PC-3 (cell line): ENCODE data around the gene VPS9D1. TPM values are rescaled to one million over a fixed set of nuclear protein-coding genes. Genes with fewer than 3 reads are reported as not detected.
"Not testable (repeated sequence)": the region's sequence is repeated elsewhere in the genome, so short reads cannot be mapped to it uniquely, and the experiment has no call there.

ENCODE experiments used
- ATAC-seq: fragments of 200-7000 bp; cut with Tn5 transposase; 2 replicates; pipeline ENCODE4 v1.9.1; 2020; ENCODE audit warnings: mild to moderate bottlenecking, moderate library complexity
- BruUV-seq: library from RNA; stranded (reverse); fragments of 400-500 nt; replicated peaks from 2 replicates; lab custom pipeline; 2021; lab: Mats Ljungman, UMichigan
- CTCF ChIA-PET: fragments of 300-600 bp; sonication (Branson Sonifier 250); formaldehyde crosslinking; loops from one replicate; lab custom pipeline; 2022; ENCODE audit warnings: antibody characterized with exemption; lab: Charles Lee
- POLR2A ChIA-PET: fragments of 300-600 bp; sonication (Branson Sonifier 250); formaldehyde crosslinking; loops from one replicate; lab custom pipeline; 2022; ENCODE audit warnings: antibody characterized with exemption; ENCODE audit not compliant: unreplicated experiment; lab: Charles Lee
- DNase-seq: peaks from one replicate; pipeline ENCODE4 v3.0.0-alpha.2; 2015
- H2AFZ ChIP-seq: fragments of 300-600 bp; sonication (generic); 2 replicates; pipeline ENCODE4 v1.6.0; 2016; ENCODE audit warnings: antibody characterized with exemption, low read length
- H3F3A ChIP-seq: fragments of 300-600 bp; sonication (generic); one replicate; pipeline ENCODE4 v1.6.0; 2017; ENCODE audit warnings: antibody characterized with exemption, low read length, control low read depth, mild to moderate bottlenecking; ENCODE audit not compliant: unreplicated experiment
- H3K27ac ChIP-seq: fragments of 300-600 bp; sonication (generic); 2 replicates; pipeline ENCODE4 v1.5.1; 2016; ENCODE audit warnings: mild to moderate bottlenecking, low read length
- H3K27me3 ChIP-seq: fragments of 300-600 bp; sonication (generic); 2 replicates; pipeline ENCODE4 v1.6.1; 2016; ENCODE audit warnings: low read length, mixed read lengths
- H3K36me3 ChIP-seq: fragments of 300-600 bp; sonication (generic); 2 replicates; pipeline ENCODE4 v1.6.1; 2016; ENCODE audit warnings: low read depth, mixed run types, low read length, mixed read lengths
- H3K4me1 ChIP-seq: fragments of 300-600 bp; sonication (generic); 2 replicates; pipeline ENCODE4 v1.5.1; 2016; ENCODE audit warnings: low read length; ENCODE audit not compliant: insufficient read depth
- H3K4me2 ChIP-seq: fragments of 300-600 bp; sonication (generic); 2 replicates; pipeline ENCODE4 v1.6.0; 2016; ENCODE audit warnings: low read length
- H3K4me3 ChIP-seq: fragments of 300-600 bp; sonication (generic); 2 replicates; pipeline ENCODE4 v1.5.1; 2016; ENCODE audit warnings: mild to moderate bottlenecking, low read length, mixed read lengths
- H3K79me2 ChIP-seq: fragments of 300-600 bp; sonication (generic); 2 replicates; pipeline ENCODE4 v1.6.1; 2017; ENCODE audit warnings: low read length, mixed read lengths
- H3K9ac ChIP-seq: fragments of 300-600 bp; sonication (generic); 2 replicates; pipeline ENCODE4 v1.6.0; 2016; ENCODE audit warnings: mild to moderate bottlenecking, low read length
- H3K9me2 ChIP-seq: fragments of 300-600 bp; sonication (generic); replicated peaks from 2 replicates; pipeline ENCODE4 v1.6.1; 2016; ENCODE audit warnings: mixed run types, low read length, mixed read lengths
- H3K9me3 ChIP-seq: fragments of 300-600 bp; sonication (generic); 2 replicates; pipeline ENCODE4 v1.6.1; 2016; ENCODE audit warnings: low read length, mixed read lengths
- H4K20me1 ChIP-seq: fragments of 300-600 bp; sonication (generic); 2 replicates; pipeline ENCODE4 v1.6.1; 2016; ENCODE audit warnings: low read length, mixed read lengths
- CTCF ChIP-seq: fragments of 300-600 bp; sonication (generic); conservative IDR thresholded peaks from 2 replicates; pipeline ENCODE4 v1.5.1; 2017; ENCODE audit warnings: antibody characterized with exemption, low read depth, mild to moderate bottlenecking, low read length
- EZH2 ChIP-seq: fragments of 300-600 bp; sonication (generic); IDR thresholded peaks from one replicate; pipeline ENCODE4 v1.6.1; 2017; ENCODE audit warnings: antibody characterized with exemption, mild to moderate bottlenecking, low read length; ENCODE audit not compliant: unreplicated experiment
- EZH2phosphoT487 ChIP-seq: fragments of 300-600 bp; sonication (generic); IDR thresholded peaks from 2 replicates; pipeline ENCODE4 v1.6.1; 2018; ENCODE audit warnings: mild to moderate bottlenecking, antibody characterized with exemption, low read length, borderline replicate concordance
- intact Hi-C: fragments of 100-400 bp; cut with micrococcal nuclease; formaldehyde crosslinking; loops from 2 replicates; pipeline ENCODE4 v1.9.0; 2023
- total RNA-seq: library from RNA; depleted of rRNA; stranded (reverse); fragments of >200 nt; gene quantifications from 2 replicates; pipeline ENCODE4 v1.2.3, GENCODE V29; 2014

Gene VPS9D1
- total RNA-seq, 1 experiment from 2014 or later = 4.4 TPM

DNA sequence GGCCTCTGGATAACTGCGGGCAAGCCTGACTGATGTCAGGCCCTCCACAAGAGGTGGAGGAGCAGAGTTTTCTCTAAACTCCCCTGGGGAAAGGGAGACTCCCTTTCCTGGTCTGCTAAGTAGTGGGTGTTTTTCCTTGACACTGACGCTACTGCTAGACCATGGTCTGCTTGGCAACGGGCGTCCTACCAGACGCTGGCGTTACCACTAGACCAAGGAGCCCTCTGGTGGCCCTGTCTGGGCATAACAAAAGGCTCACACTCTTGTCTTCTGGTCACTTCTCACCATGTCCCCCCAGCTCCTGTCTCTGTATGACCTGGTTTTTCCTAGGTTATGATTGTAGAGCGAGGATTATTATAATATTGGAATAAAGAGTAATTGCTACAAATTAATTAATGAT is 53.7 kb downstream of the VPS9D1 start:
- H3K4me2 ChIP-seq, ATAC-seq, intact Hi-C loops, H2AFZ ChIP-seq, H3K36me3 ChIP-seq, H4K20me1 ChIP-seq, H3K27me3 ChIP-seq, H3K27ac ChIP-seq, POLR2A ChIA-PET, BruUV-seq, H3K9me2 ChIP-seq, H3K9me3 ChIP-seq, H3K9ac ChIP-seq, H3K79me2 ChIP-seq, H3K4me3 ChIP-seq, H3K4me1 ChIP-seq, H3F3A ChIP-seq: not testable (repeated sequence)
- TF ChIP-seq CTCF = peak; percentile 29; the same call in 1 of the 2 replicates
- peak; percentile 39 for DNase-seq
- CTCF ChIA-PET = interaction anchor here (0.6 kb wide), 1 partner anchor 343 kb away, joined by 3 read pairs; no protein-coding TSS in a partner anchor

DNA sequence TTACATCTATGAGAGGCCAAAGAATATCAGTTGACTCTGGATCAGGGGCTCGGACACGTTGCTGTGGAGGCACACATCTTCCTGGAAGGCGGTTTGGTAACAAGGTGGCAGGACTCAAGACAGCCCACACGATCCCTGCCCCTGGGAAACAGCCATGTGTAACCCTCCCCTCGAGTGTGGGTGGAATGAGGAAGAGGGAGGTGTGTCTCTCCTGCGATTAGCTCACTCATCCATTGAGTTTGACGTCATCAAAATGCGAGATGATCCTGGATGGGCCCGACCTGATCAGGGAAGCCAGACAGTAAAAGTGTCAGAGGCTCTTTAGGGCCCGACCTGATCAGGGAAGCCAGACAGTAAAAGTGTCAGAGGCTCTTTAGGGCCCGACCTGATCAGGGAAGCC is 56.5 kb downstream of the VPS9D1 start:
- peaks cover 10% of the 10 kb centered on the region for H3K79me2 ChIP-seq
- H3K9me3 ChIP-seq, H3K9ac ChIP-seq, ATAC-seq, H3K4me2 ChIP-seq, H3F3A ChIP-seq, H3K4me1 ChIP-seq, H4K20me1 ChIP-seq, BruUV-seq, H3K27me3 ChIP-seq, H3K9me2 ChIP-seq, H3K27ac ChIP-seq, intact Hi-C loops, DNase-seq, H3K4me3 ChIP-seq, POLR2A ChIA-PET, CTCF ChIA-PET, H2AFZ ChIP-seq: not testable (repeated sequence)
- peaks cover 14% of the 10 kb centered on the region for H3K36me3 ChIP-seq

- no peaks in the 10 kb centered on the region for H3K9me2 ChIP-seq
- H3K79me2 ChIP-seq = peaks cover 36% of the 10 kb centered on the region
- no peaks in the 10 kb centered on the region for H3K9me3 ChIP-seq
- ChIA-PET CTCF (no interaction called here), POLR2A (no interaction called here)
- intact Hi-C loops = no loop called here
- DNase-seq = no peak
- H4K20me1 ChIP-seq = no peaks in the 10 kb centered on the region
- no peak overlapping the region for H3K27ac ChIP-seq
- H3K4me2 ChIP-seq = no peak overlapping the region
- no peak overlapping the region for H3K9ac ChIP-seq
- H3K36me3 ChIP-seq = peaks cover 13% of the 10 kb centered on the region
- H2AFZ ChIP-seq = no peak overlapping the region
- H3K27me3 ChIP-seq = no peaks in the 10 kb centered on the region
- TF ChIP-seq EZH2 = no peak
- no peaks in the 10 kb centered on the region for H3F3A ChIP-seq
- H3K4me3 ChIP-seq = no peak overlapping the region
- BruUV-seq = no TSS peak
- H3K4me1 ChIP-seq = no peaks in the 10 kb centered on the region; the same call in 1 of the 2 replicates
- no peak for ATAC-seq
These were observed 59.5 kb downstream of the VPS9D1 start for GRCh38 chr16:89661215-89661614.

GRCh38 chr16:89660146-89660545 is 60.6 kb downstream of the VPS9D1 start:
- intact Hi-C loops = no loop called here
- no peaks in the 10 kb centered on the region; the same call in 1 of the 2 replicates for H3K4me1 ChIP-seq
- no TSS peak for BruUV-seq
- H3K9me2 ChIP-seq = no peaks in the 10 kb centered on the region
- POLR2A ChIA-PET = no interaction called here
- H3F3A ChIP-seq = no peaks in the 10 kb centered on the region
- H4K20me1 ChIP-seq = no peaks in the 10 kb centered on the region
- H3K27me3 ChIP-seq = no peaks in the 10 kb centered on the region
- H2AFZ ChIP-seq = no peak overlapping the region
- H3K9ac ChIP-seq = no peak overlapping the region
- H3K4me2 ChIP-seq = no peak overlapping the region
- H3K36me3 ChIP-seq = peaks cover 9% of the 10 kb centered on the region; the same call in 1 of the 2 replicates
- no peak overlapping the region for H3K27ac ChIP-seq
- CTCF ChIA-PET = no interaction called here
- ATAC-seq (no peak), DNase-seq (no peak)
- TF ChIP-seq EZH2phosphoT487 (no peak), CTCF (no peak), EZH2 (no peak)
- peaks cover 46% of the 10 kb centered on the region for H3K79me2 ChIP-seq
- no peaks in the 10 kb centered on the region for H3K9me3 ChIP-seq
- no peak overlapping the region for H3K4me3 ChIP-seq
